Thoracic aorta (tissue), 2 donors: ENCODE measurements around the gene S100Z. TPM values are rescaled to one million over a fixed set of nuclear protein-coding genes. Genes with fewer than 3 reads are reported as not detected.
"Not testable (repeated sequence)": the region's sequence is repeated elsewhere in the genome, so short reads cannot be mapped to it uniquely, and the experiment has no call there.

Experiments
- ATAC-seq: fragments of 150-250 bp; one replicate; pipeline ENCODE4 v1.8.0; 2017; ENCODE audit warnings: low read depth; ENCODE audit not compliant: insufficient number of reproducible peaks, low FRiP score
- DNase-seq: peaks from one replicate; pipeline ENCODE4 v3.0.0-alpha.2; 2020; ENCODE audit warnings: low spot score
- H3K27ac ChIP-seq, 2 donors: fragments of 200-600 bp; sonication (generic); 1 replicate in 1 of 2; 2 replicates in 1 of 2; pipeline ENCODE4 v1.5.1; 2016; ENCODE audit warnings: mild to moderate bottlenecking in 2 of 2, moderate library complexity in 2 of 2
- H3K27me3 ChIP-seq: fragments of 200-600 bp; sonication (generic); replicated peaks from 2 replicates; pipeline ENCODE4 v1.6.0; 2016; ENCODE audit warnings: mild to moderate bottlenecking; ENCODE audit not compliant: insufficient read depth
- H3K36me3 ChIP-seq: fragments of 200-600 bp; sonication (generic); one replicate; pipeline ENCODE4 v1.5.1; 2016
- H3K4me1 ChIP-seq, 2 donors: fragments of 200-600 bp; sonication (generic); 1 replicate in 1 of 2; 2 replicates in 1 of 2; pipeline versions ENCODE4 v1.5.1 to v1.6.0; 2016; ENCODE audit warnings: low read depth in 2 of 2, mild to moderate bottlenecking in 1 of 2; ENCODE audit not compliant: control insufficient read depth in 1 of 2
- H3K4me3 ChIP-seq: fragments of 200-600 bp; sonication (generic); 2 replicates; pipeline ENCODE4 v1.5.1; 2016; ENCODE audit warnings: mild to moderate bottlenecking
- H3K9me3 ChIP-seq: fragments of 200-600 bp; sonication (generic); 2 replicates; pipeline ENCODE4 v1.5.1; 2016
- CTCF ChIP-seq: fragments of 200-600 bp; sonication (generic); IDR thresholded peaks from one replicate; pipeline ENCODE4 v1.5.1; 2019; ENCODE audit warnings: antibody characterized with exemption
- total RNA-seq, 2 donors: library from RNA; depleted of rRNA; stranded (reverse); fragments of >200 nt; gene quantifications; one replicate each; pipeline versions ENCODE4 v1.1.0 to v1.2.3, GENCODE V29; 2016

S100Z gene
- total RNA-seq, 2 donors from 2014 or later = not detected

GRCh38 chr5:76944638-76945037 is 94.8 kb downstream of the S100Z start:
- Histone ChIP-seq H3K9me3 (no peaks in the 10 kb centered on the region), H3K27ac (no peak overlapping the region), H3K27me3 (no peaks in the 10 kb centered on the region), H3K4me1 (no peaks in the 10 kb centered on the region), H3K36me3 (no peaks in the 10 kb centered on the region), H3K4me3 (no peak overlapping the region)
- ATAC-seq (no peak), DNase-seq (no peak)
- no peak for TF ChIP-seq CTCF

GRCh38 chr5:76945238-76945637 is 95.4 kb downstream of the S100Z start:
- not testable (repeated sequence) for H3K9me3 ChIP-seq, H3K27me3 ChIP-seq, H3K4me1 ChIP-seq, H3K36me3 ChIP-seq, ATAC-seq, H3K4me3 ChIP-seq, H3K27ac ChIP-seq, DNase-seq

- H3K9me3 ChIP-seq = no peaks in the 10 kb centered on the region
- H3K4me1 ChIP-seq = no peaks in the 10 kb centered on the region
- no peak for TF ChIP-seq CTCF
- H3K36me3 ChIP-seq = no peaks in the 10 kb centered on the region
- no peak overlapping the region for H3K4me3 ChIP-seq
- DNase-seq (no peak), ATAC-seq (no peak)
- no peaks in the 10 kb centered on the region for H3K27me3 ChIP-seq
- no peak overlapping the region for H3K27ac ChIP-seq
Observed at GRCh38 chr5:76946090-76946489, 96.3 kb downstream of the S100Z start.

- Histone ChIP-seq H3K9me3 (no peaks in the 10 kb centered on the region), H3K27me3 (no peaks in the 10 kb centered on the region), H3K4me1 (no peaks in the 10 kb centered on the region), H3K36me3 (no peaks in the 10 kb centered on the region), H3K4me3 (no peak overlapping the region), H3K27ac (no peak overlapping the region)
- no peak for ATAC-seq
- no peak for DNase-seq
- TF ChIP-seq CTCF = no peak
Observed at GRCh38 chr5:76947082-76947503, 97.3 kb downstream of the S100Z start.

- DNase-seq (no peak), ATAC-seq (no peak)
- Histone ChIP-seq H3K36me3 (no peaks in the 10 kb centered on the region), H3K27me3 (no peaks in the 10 kb centered on the region), H3K27ac (no peak within 1 kb of the TSS), H3K9me3 (no peaks in the 10 kb centered on the region), H3K4me3 (peak within 1 kb of the TSS; percentile 52), H3K4me1 (no peaks in the 10 kb centered on the region)
- no peak for TF ChIP-seq CTCF
Observed at GRCh38 chr5:76952795-76953536, 103.2 kb downstream of the S100Z start, which contains the start of gene CRHBP. Gene CRHBP, plus strand, starts transcription at chr5:76953045. Its CDS starts 90 bp downstream, at chr5:76953135.
